Progenitor cell of endocrine pancreas (in vitro differentiated cells): ENCODE data around the gene PLCB3. TPM values are rescaled to one million over a fixed set of nuclear protein-coding genes. Genes with fewer than 3 reads are reported as not detected.
"Not testable (repeated sequence)": the region's sequence is repeated elsewhere in the genome, so short reads cannot be mapped to it uniquely, and the experiment has no call there.

Experiments used
- DNase-seq: peaks from one replicate; pipeline ENCODE4 v3.0.0; 2021; ENCODE audit warnings: low spot score; ENCODE audit not compliant: unreplicated experiment
- H3K27ac Mint-ChIP-seq: 2 replicates; pipeline ENCODE4 v1.8.0; 2021; ENCODE audit warnings: mild to moderate bottlenecking, moderate library complexity, mixed read lengths
- H3K27me3 Mint-ChIP-seq: 2 replicates; pipeline ENCODE4 v1.8.0; 2021; ENCODE audit warnings: mixed read lengths
- H3K36me3 Mint-ChIP-seq: 2 replicates; pipeline ENCODE4 v1.8.0; 2022; ENCODE audit warnings: mixed read lengths; ENCODE audit not compliant: insufficient read depth
- H3K4me1 Mint-ChIP-seq: 2 replicates; pipeline ENCODE4 v1.8.0; 2021; ENCODE audit warnings: low read depth, mixed read lengths
- H3K4me3 Mint-ChIP-seq: 2 replicates; pipeline ENCODE4 v1.8.0; 2021; ENCODE audit warnings: low read depth, mild to moderate bottlenecking, moderate library complexity, mixed read lengths
- H3K9me3 Mint-ChIP-seq: 2 replicates; pipeline ENCODE4 v1.8.0; 2021; ENCODE audit warnings: low read depth, mixed read lengths
- total RNA-seq: library from RNA; stranded (reverse); gene quantifications from 2 replicates; pipeline ENCODE4 v1.2.1, GENCODE V29; 2021
- TF ChIP-seq, protein P1 (sequence below): fragments of 200-600 bp; sonication (generic); IDR thresholded peaks from one replicate; pipeline ENCODE4 v1.5.0; 2021; ENCODE audit warnings: antibody characterized with exemption, mild to moderate bottlenecking; ENCODE audit not compliant: unreplicated experiment

The PLCB3 gene
- total RNA-seq, 1 donor from 2014 or later, result 22.6 TPM

DNA sequence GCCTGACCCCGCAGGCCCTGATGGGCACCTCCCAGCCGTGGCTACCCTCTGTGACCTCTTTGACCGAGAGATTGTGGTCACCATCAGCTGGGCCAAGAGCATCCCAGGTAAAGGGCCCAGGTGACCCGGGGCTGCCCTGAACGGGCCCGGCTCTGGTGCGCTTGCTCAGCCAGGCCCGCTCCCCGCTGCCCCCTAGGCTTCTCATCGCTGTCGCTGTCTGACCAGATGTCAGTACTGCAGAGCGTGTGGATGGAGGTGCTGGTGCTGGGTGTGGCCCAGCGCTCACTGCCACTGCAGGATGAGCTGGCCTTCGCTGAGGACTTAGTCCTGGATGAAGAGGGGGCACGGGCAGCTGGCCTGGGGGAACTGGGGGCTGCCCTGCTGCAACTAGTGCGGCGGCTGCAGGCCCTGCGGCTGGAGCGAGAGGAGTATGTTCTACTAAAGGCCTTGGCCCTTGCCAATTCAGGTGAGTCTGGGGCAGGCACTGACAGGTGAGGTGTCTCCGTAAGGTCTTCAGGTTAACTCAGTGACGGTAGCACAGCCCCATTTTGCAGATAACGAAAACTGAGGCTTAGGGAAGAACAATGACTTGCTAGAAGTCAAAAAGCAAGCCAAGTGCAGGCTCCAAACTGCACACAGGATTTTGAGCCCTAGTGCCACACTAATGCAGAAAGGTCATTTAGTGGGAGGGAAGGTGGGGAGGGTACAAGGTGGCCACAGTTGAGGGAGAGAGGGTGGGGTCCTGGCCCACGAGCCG lies 63.7 kb downstream of the PLCB3 start:
- no peak for DNase-seq
- Mint-ChIP-seq H3K9me3 (no peaks in the 10 kb centered on the region), H3K36me3 (peaks cover 5% of the 10 kb centered on the region), H3K27ac (no peak overlapping the region), H3K27me3 (no peaks in the 10 kb centered on the region), H3K4me3 (peak overlapping the region; percentile 41), H3K4me1 (peaks cover 11% of the 10 kb centered on the region)
- TF ChIP-seq, protein P1, sequence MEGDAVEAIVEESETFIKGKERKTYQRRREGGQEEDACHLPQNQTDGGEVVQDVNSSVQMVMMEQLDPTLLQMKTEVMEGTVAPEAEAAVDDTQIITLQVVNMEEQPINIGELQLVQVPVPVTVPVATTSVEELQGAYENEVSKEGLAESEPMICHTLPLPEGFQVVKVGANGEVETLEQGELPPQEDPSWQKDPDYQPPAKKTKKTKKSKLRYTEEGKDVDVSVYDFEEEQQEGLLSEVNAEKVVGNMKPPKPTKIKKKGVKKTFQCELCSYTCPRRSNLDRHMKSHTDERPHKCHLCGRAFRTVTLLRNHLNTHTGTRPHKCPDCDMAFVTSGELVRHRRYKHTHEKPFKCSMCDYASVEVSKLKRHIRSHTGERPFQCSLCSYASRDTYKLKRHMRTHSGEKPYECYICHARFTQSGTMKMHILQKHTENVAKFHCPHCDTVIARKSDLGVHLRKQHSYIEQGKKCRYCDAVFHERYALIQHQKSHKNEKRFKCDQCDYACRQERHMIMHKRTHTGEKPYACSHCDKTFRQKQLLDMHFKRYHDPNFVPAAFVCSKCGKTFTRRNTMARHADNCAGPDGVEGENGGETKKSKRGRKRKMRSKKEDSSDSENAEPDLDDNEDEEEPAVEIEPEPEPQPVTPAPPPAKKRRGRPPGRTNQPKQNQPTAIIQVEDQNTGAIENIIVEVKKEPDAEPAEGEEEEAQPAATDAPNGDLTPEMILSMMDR, result no peak

DNA sequence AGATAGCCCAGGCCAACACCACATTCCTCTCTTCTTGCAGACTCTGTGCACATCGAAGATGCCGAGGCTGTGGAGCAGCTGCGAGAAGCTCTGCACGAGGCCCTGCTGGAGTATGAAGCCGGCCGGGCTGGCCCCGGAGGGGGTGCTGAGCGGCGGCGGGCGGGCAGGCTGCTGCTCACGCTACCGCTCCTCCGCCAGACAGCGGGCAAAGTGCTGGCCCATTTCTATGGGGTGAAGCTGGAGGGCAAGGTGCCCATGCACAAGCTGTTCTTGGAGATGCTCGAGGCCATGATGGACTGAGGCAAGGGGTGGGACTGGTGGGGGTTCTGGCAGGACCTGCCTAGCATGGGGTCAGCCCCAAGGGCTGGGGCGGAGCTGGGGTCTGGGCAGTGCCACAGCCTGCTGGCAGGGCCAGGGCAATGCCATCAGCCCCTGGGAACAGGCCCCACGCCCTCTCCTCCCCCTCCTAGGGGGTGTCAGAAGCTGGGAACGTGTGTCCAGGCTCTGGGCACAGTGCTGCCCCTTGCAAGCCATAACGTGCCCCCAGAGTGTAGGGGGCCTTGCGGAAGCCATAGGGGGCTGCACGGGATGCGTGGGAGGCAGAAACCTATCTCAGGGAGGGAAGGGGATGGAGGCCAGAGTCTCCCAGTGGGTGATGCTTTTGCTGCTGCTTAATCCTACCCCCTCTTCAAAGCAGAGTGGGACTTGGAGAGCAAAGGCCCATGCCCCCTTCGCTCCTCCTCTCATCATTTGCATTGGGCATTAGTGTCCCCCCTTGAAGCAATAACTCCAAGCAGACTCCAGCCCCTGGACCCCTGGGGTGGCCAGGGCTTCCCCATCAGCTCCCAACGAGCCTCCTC lies 64.6 kb downstream of the PLCB3 start:
- Mint-ChIP-seq H3K4me3 (peak overlapping the region; percentile 92), H3K4me1 (peaks cover 11% of the 10 kb centered on the region)
- DNase-seq, H3K27me3 Mint-ChIP-seq, H3K36me3 Mint-ChIP-seq, H3K9me3 Mint-ChIP-seq, H3K27ac Mint-ChIP-seq: not testable (repeated sequence)

DNA sequence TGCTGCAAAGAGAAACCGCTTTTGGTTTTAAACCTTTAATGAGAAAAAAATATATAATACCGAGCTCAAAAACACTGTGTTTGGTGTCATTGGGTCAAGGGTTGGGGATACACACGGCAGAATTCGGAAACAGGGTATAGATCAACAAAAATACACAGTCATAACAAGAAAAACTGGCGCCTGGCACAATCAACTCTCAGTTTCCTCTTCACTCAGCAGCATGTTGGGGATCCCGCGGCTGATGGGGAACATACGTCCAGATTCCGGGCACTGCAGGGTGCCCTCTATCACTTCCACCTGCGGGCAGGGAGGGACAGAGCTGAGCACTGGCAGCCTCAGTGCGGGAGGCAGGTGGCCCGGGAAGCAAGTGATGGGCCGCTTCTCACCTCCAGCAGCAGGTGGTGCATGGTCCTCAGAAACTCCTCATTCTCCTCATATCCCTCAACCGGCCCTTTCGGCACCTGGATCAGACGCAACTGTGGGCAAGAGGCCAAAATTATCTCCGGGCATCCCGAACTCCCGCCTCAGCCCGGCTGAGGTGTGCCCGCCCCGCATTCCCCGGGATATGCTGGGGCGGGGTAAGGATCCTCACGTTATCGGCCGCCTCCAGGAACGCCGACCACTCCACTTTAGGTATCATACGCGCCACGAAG lies 65.5 kb downstream of the PLCB3 start:
- TF ChIP-seq, protein P1, result no peak
- no peak for DNase-seq
- peak overlapping the region; percentile 92 for H3K4me3 Mint-ChIP-seq
- H3K4me1 Mint-ChIP-seq, result peaks cover 11% of the 10 kb centered on the region
- no peaks in the 10 kb centered on the region for H3K27me3 Mint-ChIP-seq
- peaks cover 10% of the 10 kb centered on the region for H3K36me3 Mint-ChIP-seq
- no peaks in the 10 kb centered on the region for H3K9me3 Mint-ChIP-seq
- H3K27ac Mint-ChIP-seq, result peak overlapping the region; percentile 100

DNA sequence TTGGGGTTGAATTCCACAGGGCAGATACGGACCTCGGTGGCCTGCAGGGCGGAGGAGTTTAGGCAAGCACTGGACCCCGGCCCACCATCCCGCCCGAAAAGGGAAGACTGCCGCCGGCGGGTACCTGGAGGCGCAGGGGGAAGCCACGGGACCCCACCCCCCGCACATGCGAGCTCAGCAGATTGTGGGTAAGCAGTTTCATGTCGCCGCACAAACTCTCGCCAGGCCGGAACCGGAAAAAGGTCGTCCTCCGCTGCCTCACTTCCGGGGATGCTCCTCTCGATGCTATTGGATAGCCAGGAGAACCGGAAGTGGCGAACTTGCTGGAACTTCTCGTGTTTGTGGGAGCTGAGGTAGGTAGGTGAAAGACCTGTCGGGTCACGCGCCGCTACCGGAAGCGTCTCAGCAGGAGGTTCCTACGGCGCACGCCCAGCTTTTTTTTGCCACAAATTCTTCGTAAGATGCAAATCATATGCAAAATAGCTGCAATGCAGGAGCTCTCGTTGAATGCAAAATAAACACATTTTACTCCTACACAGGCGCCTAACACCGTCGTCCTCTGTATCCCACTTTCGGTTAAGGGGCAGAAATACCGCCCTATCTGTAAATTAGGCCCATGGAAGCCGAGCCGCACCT lies 66.1 kb downstream of the PLCB3 start, which contains the start of gene TRMT112:
Gene TRMT112, minus strand, starts transcription at position 235 of the 636 bp plus-strand sequence. Its CDS starts 33 bp downstream, at position 202.
- Mint-ChIP-seq H3K27me3 (no peaks in the 10 kb centered on the region), H3K9me3 (no peaks in the 10 kb centered on the region), H3K27ac (peak within 1 kb of the TSS; percentile 100), H3K4me1 (peaks cover 11% of the 10 kb centered on the region), H3K36me3 (peaks cover 10% of the 10 kb centered on the region), H3K4me3 (peak within 1 kb of the TSS; percentile 92)
- DNase-seq, result peak; percentile 80
- TF ChIP-seq, protein P1, result peak; percentile 1

DNA sequence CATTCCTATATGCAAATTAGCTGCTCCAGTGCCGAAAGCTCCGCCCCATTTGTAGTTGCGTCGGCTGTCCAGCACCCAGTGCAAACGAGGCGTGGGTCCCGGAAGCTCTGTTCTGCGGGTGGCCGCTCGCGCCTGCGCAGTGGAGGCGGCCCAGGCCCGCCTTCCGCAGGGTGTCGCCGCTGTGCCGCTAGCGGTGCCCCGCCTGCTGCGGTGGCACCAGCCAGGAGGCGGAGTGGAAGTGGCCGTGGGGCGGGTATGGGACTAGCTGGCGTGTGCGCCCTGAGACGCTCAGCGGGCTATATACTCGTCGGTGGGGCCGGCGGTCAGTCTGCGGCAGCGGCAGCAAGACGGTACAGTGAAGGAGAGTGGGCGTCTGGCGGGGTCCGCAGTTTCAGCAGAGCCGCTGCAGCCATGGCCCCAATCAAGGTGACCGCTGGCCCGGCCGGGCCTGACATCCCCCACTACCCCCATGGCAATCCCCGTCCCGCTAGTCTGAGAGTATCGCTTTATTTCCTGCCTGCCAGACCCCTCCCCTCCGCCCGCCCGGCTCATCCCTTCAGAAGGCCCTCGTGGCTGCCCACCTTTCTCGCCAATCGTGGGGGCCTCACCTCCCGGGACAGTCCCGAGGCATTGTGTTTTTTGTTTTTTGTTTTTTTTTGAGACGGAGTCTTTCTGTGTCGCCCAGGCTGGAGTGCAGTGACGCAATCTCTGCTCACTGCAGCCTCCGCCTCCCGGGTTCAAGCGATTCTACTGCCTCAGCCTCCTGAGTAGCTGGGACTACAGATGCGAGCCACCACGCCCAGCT lies 66.8 kb downstream of the PLCB3 start, which contains the start of gene PRDX5:
Gene PRDX5, plus strand, starts transcription at position 161 of the 805 bp plus-strand sequence. Its CDS starts 95 bp downstream, at position 256.
- no peaks in the 10 kb centered on the region for H3K9me3 Mint-ChIP-seq
- TF ChIP-seq, protein P1, result peak; percentile 29
- peak within 1 kb of the TSS; percentile 100 for H3K27ac Mint-ChIP-seq
- H3K36me3 Mint-ChIP-seq, result peaks cover 10% of the 10 kb centered on the region
- H3K4me3 Mint-ChIP-seq, result peak within 1 kb of the TSS; percentile 92
- peak; percentile 89 for DNase-seq
- no peaks in the 10 kb centered on the region for H3K27me3 Mint-ChIP-seq
- H3K4me1 Mint-ChIP-seq, result peaks cover 11% of the 10 kb centered on the region
